NCI-H226 (cell line): ENCODE results near the gene TENM4.
A peak's percentile ranks its signal among the peaks of the same experiment; 100 is the strongest.

Source experiments
- DNase-seq: peaks from one replicate; pipeline ENCODE4 v3.0.0-alpha.2; 2015

Gene TENM4

DNA sequence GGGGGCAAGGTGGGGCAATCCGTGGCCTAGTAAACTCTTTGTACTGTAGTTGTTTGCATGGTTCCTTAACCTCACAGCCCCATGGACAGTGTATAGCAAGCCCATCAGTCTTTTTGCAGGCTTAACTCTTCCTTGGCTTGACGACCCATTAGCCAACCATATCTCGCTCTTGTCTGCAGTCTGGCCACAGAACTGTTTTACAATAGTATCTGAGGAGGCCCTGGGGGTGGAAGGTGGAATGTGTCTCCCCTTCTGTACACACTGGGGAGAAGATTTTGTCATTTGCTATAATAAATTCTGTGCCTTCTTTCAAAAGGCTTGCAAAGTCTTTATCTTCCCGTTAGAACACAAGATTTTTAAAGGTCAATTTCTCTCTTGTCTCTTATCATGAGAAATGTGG, 675.9 kb downstream of the TENM4 start:
- no peak for DNase-seq

DNA sequence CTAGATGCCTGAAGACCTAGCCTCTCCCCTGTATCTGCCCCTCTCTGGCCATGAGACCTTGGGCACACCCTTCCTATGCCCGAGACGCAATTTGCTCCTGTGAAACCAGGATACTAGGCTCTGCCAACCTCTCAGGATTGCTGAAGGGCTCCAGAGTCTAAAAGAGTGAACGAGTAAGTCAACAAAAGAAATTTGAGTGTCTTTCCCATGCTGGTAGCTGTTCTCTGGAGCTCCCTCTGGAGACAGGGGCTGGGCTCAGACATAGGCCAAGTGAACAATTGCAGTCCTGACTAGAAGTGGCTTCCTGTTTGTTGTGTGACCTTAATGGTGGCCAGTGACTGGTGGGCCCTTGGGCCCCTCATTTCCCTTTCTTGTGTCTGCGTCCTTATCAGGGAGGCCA, 677.2 kb downstream of the TENM4 start:
- DNase-seq, result no peak

DNA sequence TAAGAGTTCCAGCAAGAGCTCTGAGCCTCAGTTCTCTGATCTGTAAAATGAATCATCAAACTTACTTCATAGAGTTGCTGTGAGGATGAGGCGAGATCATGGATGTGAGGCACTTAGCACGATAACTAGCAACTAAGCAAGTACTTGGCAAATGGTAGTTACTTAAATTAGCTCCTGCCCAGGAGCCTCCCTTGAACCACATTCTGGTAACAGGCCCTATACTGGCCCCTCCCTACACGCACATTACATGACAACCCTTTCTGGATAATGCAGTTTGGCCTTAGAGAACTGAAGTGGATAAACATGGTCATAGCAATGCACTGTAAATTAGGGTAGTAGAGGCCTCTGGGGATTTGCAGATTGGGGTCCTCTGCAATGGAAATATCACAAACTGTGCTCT, 678.7 kb downstream of the TENM4 start:
- DNase-seq, result no peak

DNA sequence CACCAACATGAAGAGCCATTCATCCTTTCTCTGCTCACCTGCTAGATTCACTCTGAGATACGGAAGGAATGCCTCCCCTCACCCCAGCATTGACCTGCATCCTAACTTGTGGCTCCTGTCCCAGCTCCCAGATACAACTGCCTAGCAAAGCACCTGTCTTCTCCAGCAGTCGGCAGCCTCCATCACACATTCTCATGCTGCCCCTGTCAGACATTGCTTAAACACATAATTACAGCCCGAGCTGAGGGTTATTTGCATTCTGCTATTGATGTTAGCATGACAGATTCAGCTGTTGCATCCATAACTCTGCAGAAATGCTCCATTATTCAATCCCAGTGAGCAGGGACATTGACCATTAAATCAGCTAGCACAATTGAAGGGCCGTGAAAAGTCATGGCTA, 681.8 kb downstream of the TENM4 start:
- no peak for DNase-seq

DNA sequence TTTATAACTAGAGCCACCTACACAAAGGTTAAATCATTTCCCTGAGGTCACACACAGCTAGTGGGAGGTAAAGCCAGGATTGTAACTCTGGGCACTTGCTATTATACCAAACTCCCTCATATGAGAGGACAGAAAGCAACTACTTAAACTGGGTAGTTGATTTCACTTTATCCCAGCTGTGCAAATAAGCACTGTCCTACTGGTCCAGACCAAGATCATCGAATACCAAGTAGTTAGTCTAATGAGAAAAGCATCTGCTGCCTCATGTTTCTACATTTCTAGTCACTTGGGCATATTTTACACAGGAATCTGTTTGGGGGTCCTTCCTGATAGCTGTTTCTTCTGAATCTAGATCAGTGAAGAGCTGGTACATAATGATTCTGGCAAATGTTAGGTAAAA, 687.5 kb downstream of the TENM4 start:
- no peak for DNase-seq

DNA sequence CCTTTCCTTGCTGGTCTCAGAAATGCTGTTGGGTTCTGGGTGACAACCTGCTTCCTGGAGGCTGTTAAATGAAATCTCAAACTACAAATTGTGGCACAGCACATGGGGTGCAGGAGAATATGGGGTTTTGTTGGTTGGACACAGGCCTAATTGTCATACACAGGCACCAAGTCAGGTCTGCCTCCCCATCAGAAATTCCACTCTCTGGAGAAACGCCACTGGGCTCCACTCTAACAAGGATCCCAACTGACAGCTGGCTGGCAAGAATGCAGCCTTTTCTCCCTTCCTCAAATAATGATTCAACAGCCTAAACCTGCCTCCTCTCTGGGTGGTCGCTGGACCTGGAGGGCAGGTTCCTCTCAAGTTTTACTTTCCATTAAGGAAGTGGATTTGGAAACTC, 688.3 kb downstream of the TENM4 start:
- no peak for DNase-seq

DNA sequence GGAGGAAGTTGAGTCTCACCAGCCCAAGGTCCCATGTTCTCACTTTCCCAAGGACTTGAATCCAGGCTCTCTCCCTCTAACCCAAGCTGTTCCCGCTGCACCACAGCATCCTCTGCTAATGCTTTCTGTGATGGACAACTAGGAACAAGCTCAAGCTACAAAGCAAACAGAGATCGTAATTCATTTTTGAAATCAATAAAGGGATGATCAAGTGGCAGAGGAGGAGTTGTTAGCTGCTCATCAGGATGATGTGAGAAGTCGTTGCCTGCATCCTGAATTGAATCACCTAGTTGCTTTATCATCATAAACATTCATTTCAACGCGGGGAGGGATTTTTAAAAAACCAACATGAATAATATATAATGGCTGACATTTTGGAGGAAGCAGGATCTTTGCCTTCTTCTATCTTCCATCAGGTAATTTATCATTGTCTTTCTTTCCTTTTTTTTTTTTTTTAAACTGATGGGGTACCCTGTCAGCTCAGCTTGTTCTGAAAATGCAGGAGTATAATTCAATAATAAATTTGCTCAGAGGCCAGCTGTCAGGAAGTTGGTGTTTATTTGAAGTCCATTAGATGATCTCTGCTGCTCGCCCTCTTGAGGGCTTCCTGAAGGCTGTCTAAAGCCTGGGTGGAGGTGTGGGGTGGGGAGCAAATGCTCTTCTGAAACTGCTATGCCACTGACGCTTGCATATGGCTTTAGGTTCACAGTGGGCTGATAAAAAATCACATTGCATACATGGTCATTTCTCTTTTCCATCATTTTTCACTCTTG, 691.7 kb downstream of the TENM4 start:
- no peak for DNase-seq

DNA sequence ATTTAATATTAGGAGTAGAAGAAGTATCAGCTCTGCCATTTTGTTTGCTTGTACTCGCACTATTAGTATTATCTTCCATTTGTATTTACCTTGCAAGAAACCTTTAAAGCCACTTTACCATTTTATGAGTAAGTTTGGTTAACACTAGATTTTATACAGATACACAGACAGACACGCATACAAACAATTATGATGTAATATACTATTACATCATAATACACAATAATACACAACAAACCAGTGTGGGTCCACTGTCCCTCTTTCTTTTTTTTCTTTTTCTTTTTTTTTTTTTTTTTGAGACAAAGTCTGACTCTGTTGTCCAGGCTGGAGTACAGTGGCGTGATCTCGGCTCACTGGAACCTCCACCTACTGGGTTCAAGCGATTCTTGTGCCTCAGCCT, 695.9 kb downstream of the TENM4 start:
- no peak for DNase-seq

DNA sequence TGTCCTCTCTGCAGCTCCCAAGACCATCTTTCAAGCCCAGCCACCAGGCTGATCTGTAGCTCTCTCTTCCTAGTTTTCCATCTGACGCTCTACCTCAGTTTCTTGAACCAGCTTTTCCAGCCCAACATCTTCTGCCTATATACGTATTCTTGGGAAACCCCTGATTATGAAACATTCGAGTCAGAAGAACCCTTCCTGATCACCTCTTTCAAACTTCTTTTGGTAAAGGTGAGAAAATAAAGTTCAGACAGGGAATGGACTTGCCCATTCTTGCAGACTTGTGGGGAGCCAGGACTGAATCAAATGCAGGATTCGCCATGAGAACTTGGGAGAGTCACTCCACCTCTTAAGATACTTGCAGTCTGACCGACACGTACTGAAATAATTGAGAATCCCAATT, 696.6 kb downstream of the TENM4 start:
- DNase-seq, result no peak

DNA sequence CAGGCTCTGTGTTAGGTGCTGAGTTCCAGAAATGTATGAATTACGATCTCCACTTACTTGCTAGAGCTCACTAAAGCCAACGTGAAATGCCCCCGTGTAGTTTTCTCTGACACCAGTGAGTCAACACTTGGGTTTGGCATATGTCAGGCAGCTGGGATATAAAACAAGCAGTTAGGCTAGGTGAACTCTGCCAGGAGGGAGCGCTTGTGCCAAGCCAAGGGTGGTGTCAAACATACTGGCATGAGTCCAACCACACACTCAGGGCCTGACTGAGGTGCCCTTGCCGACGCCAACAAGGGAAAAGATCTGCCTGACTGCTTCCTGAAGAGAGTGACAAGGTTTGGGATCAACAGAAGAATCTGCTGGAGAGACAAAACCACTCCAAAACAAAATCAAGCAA, 698.4 kb downstream of the TENM4 start:
- DNase-seq, result no peak

DNA sequence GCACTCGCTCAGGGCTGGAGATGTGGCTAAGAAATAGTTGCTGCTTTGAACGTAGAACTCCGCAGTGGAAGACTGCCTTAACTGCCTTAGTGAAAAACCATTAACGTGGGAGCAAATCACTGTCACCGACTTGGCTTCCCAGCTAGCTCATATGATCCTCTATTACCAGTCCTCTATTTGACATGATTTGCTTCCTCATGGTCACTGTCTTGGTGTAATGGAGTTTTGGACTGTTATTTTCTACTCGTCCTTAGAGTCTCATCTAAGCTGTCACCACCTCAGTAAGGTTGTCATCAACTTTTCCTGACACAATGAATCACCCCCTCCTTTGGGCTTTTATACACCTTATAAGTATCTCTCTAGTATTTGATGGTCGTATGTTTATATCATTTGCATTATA, 699.1 kb downstream of the TENM4 start:
- no peak for DNase-seq

DNA sequence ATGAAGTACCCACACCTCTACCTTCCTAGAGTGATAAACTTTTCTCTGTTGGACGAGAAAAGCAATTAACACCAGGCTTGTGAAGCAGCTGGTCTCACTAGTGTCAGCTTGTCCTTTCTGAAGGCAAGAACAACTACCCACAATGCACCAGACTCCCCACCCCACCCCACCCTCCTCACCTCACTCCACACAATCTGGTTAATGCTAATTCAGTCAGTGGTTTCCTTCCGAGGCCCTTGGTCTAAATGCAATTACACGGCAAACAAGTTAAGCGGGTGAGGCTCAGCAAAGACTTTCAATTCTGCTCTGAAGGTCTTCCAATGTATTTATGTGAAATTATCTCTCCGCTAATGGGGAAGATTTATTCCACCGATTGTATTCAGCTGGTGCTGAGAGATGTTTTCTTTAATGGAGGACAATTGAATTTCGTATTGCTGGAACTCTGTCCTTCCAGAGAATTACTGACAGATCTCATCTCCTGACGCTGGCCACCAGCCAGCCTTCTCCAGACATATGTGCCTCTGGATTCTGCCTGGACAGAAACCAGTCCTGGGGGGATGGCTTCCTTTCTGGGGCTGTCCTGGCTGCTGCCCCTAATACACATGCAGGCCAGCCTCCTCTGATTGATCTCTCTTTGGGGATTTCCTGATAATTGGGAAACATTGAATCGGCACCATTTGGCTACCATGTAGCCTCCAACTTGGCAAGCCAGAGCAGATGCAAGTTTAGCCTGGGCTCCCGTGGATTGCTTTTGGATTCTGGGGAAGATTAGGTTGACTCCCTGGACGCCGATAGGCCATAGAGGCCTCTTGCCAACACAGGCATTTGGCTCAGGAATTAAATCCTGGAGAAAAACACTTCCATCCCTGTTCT, 700.4 kb downstream of the TENM4 start:
- no peak for DNase-seq

DNA sequence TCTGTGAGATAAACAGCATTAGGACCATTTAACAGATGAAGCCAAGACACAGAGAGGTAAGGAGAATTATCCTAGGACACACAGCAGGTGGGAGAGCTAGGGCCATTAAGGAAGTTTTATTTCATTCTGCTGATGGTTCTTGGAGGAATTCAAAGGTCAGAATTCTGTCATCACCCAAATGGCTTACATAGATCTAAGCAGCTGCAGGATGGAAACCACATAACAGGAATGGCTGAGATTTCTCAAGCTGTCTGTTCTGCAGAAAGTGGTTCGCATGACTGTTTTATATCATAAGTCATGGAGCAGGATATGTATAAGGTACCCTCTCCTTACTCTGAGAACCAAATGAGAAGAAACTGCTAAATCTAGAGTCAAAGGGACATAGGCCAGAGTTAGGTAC, 702.9 kb downstream of the TENM4 start:
- no peak for DNase-seq

DNA sequence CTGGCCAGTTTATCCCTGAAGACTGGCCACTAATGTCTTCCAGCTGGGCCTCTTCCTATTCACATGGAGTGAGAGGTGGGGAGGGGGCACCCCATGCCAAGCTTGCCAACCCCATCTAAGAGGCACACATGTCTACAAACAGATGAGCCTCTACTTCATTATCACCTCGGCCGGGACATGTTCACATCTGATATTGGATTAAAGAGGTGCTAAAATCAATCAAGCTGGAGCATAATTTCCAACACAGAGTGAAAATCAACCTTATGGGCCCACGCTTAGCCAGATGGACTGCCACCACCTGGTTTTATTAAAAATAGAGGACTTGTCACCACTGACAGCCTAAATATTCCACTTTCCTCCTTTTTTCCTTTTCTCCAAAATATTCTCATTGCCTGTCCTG, 703.5 kb downstream of the TENM4 start:
- no peak for DNase-seq

DNA sequence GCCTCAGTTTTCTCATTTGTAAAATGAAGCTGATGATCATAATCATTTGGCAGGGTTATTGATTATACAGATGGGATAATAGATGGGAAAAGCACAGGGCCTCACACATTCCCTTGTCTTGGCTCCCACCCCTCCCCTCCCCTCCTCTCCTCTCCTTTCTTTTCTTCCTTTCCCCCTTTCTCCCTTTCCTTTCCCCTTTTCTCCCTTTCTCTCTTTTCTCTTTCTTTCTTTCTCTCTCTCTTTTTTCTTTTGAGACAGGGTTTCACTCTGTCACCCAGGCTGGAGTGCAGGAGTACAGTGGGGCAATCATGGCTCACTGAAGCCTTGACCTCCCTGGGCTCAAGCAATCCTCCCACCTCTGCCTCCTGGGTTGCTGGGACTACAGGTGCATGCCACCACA, 705.1 kb downstream of the TENM4 start:
- no peak for DNase-seq

DNA sequence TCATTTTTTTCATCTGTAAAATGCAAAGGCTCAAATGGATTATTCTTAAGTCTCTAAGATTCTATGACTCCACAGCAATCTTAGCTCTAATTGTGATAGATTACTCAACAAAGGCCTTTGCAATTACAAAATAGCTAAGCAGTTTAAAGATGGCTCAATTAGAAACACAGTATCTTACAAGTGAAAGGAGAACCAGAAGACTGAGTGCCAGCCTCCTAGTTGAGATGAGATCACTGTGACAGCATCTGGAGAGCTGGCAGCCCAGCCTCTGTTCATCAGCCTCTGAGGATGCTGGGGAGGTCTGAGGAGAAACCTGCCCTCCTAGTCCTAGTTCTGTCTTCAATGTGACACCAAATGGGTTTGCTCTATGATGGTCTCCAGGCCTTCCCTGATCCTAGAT, 707.8 kb downstream of the TENM4 start:
- no peak for DNase-seq

DNA sequence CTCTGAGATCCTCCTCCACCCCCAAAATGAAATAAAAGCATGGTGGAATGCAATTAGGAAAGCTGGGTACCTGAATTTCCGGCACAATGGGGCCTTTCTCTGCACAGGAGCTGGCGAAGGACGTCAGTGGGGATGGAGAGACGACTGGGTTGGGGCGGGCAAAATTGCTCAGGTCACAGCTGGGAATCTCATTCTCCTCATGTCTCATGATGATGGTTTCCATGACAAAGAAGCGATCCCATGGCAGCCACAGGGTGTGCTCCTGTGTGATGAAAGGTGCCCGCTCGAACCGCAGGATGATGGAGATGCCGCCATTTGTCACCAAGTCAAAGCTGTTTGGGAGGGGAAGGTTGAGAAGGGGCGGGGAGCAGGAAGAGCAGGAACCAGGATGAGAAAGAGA, 708.6 kb downstream of the TENM4 start:
- DNase-seq, result no peak

DNA sequence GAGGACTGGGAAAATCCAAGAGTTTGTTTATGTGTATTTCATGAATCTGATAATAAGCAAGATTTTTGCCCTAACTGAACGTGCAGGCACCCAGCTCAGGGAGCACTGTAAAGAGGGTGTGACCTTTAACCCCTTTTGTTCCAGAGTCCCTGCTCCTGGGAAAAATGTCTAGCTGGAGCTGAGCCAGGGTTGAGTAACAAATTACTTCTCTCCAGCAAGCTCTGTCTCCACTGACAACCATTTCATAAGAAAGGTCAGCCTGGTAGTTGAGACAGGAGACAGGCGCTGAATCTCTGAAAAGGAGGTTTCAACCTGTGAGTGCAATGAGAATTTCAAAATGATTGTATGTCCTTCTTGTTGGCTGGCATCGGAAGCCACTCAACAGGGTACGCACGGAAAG, 709.8 kb downstream of the TENM4 start:
- peak; percentile 3 for DNase-seq

DNA sequence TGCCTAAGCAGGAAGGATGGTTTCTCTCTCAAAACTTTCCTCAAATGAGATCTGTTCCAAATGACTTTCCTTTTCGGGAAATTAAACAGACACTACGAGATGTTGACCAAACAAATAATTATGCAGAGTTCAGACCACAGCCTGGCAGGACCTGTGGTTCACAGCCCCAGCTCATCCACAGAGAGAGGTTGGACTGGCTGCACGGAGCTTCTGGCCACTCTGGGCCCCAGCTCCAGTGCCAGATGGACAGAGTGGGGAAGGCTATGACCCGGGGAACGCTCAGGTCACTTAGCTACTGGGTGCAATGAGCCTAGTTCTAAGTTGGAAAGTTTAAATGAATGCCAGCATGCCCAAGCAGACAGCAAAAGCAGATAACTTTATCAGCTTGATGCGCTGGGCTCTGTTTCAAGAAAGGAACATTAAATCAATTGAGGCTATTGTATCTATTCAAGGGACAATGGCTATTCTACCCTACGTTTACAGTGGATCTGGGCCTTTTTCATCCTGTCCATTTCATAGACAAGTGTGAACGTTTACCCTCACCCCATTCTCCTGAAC, 710.5 kb downstream of the TENM4 start:
- no peak for DNase-seq

DNA sequence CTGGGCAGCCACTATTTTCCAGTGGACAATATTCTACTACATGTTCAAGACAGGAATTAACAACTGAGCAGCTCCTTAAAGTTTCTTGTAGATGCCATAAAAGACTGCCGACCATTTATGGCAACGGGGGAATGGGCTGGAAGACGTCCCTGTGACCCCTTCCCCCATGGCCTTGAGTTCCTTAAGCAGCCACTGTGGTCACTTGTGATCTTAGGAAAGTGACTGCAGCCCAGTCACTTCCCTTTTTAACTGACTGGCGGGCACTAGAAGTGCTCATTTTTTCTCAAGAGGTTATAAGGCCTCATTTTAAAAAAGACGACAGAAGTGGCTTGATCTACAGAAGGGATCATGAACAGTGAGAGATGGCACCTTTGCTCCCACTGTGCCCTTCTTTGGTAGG, 713.0 kb downstream of the TENM4 start:
- DNase-seq, result no peak

DNA sequence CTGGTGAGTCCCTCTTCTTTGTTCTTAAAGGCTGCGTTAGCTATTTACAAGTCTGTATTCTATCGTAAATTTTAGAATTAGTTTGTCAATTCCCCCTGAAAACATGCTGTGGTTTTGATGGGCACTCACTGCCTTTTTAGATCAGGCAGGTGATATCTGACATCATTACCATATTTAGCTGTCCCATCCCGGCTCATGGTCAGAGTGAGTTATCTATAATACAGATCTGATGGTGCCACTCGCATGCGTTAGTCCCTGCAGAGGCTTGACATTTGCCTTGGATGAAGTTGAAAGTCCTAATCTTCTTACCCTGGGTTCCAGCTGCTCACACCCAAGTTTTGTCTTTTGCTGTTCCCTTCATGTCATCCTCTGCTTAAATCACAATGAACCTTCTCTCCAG, 715.6 kb downstream of the TENM4 start:
- DNase-seq, result no peak

DNA sequence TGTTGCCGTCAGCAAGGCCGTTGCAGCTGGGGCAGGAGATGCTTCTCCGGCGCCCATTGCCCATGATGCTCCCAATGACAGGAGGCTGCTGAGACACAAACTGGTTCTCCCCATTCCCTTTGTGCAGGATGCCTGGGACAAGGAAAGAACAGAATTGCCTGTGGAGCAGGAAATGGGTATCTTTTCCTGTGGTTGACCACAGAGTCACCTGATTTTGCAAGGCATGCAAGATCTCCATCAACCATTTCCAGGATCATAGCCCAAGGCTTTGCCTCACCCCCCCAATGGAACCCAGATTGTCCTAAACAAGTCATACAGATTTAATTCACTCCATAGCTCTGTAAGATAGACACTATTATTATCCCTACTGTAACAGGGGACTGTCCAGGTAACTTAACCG, 718.0 kb downstream of the TENM4 start:
- no peak for DNase-seq

DNA sequence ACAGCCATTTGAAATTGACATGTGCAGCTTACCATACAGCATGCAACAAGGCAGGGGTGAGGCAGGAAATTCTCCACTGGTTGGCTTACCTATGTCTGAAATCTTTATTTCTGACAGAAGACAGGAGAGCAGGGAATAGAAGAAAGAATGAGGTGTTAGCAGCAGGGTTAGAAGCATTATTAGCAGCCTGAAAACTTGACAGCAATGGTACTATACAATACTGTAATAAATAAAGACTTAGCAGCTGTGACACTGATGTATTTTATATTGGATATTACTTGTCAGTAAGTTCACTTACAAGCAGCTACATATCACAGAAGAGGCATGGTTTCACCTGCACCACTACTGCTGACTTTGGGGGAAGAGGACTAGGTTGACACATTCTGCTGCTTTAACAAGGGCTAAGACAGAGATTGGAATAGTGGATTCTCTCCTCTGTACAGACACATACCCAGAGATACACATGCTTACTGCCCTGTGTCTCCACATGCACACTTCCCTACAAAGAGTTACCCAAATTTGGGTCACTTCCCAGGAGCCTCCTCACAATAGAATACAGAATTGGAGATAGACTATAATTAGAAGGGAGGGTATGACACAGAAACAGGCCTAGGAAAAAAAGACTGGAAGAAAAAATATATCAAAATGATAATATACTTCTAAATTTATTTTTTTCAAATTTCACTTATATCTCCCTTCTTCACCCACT, 720.4 kb downstream of the TENM4 start:
- DNase-seq, result no peak

DNA sequence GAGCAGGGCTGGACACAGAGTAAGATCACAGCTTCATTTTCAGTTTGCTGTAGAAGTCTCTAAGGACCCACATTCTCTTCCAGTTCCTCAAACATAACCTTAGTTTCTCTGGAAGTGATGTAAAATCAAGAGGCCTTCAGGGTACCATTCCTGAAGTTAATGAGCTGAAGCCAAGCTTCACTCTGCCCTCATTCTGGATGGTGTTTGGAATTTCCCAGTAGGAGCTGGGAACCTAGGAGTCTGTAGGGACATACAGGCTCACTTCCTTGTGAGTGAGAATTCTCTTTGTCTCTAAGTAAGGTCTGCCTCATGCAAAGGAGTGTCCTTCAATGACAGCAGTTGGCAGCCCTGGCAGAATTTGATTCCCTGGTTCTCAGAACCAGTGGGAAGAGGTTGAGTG, 723.8 kb downstream of the TENM4 start:
- DNase-seq, result no peak
